Epithelial cell of proximal tubule (primary cell): ENCODE results near the gene PRKCH. TPM values are rescaled to one million over a fixed set of nuclear protein-coding genes. Genes with fewer than 3 reads are reported as not detected.

Source experiments
- DNase-seq: peaks from one replicate; pipeline ENCODE4 v3.0.0-alpha.2; 2011; ENCODE audit warnings: low read depth
- H3K4me3 ChIP-seq: 2 replicates; pipeline ENCODE4 v1.5.1; 2011; ENCODE audit warnings: low read depth, mild to moderate bottlenecking, low read length
- CTCF ChIP-seq: conservative IDR thresholded peaks from 2 replicates; pipeline ENCODE4 v1.5.1; 2012; ENCODE audit warnings: low read depth, mild to moderate bottlenecking, low read length
- total RNA-seq: library from RNA; depleted of rRNA; stranded (reverse); fragments of >200 nt; gene quantifications from 2 replicates; pipeline ENCODE4 v1.2.3, GENCODE V29; 2015

Gene PRKCH
- total RNA-seq, 1 donor from 2014 or later: 7.6 TPM

- no peak overlapping the region for H3K4me3 ChIP-seq
- no peak for DNase-seq
- TF ChIP-seq CTCF: no peak
Measured at GRCh38 chr14:61333087-61333486, 11.7 kb downstream of the PRKCH start.

GRCh38 chr14:61334197-61334701 lies 12.9 kb downstream of the PRKCH start:
- no peak overlapping the region for H3K4me3 ChIP-seq
- no peak for TF ChIP-seq CTCF

GRCh38 chr14:61335049-61335448 lies 13.7 kb downstream of the PRKCH start:
- no peak for DNase-seq
- no peak for TF ChIP-seq CTCF
- no peak overlapping the region for H3K4me3 ChIP-seq

More at GRCh38 chr14:61334197-61334701, 12.9 kb downstream of the PRKCH start:
- no peak for DNase-seq

- no peak for TF ChIP-seq CTCF
- no peak for DNase-seq
- H3K4me3 ChIP-seq: no peak overlapping the region
Measured at GRCh38 chr14:61335671-61336275, 14.4 kb downstream of the PRKCH start.

- no peak for TF ChIP-seq CTCF
- H3K4me3 ChIP-seq: no peak overlapping the region
- DNase-seq: no peak
Measured at GRCh38 chr14:61337893-61338292, 16.5 kb downstream of the PRKCH start.

- no peak overlapping the region for H3K4me3 ChIP-seq
- no peak for DNase-seq
- TF ChIP-seq CTCF: no peak
Measured at GRCh38 chr14:61338457-61338856, 17.1 kb downstream of the PRKCH start.
